Esophagus muscularis mucosa (tissue), 4 donors: ENCODE measurements around the gene NAB1. TPM values are rescaled to one million over a fixed set of nuclear protein-coding genes. Genes with fewer than 3 reads are reported as not detected.

Source experiments
- DNase-seq: peaks from one replicate; pipeline ENCODE4 v3.0.0-alpha.2; 2017; ENCODE audit errors: extremely low spot score
- H3K27ac ChIP-seq, 4 donors: fragments of 200-600 bp; sonication (generic); replicated peaks in 1 of 4; 1 replicate in 3 of 4; 2 replicates in 1 of 4; pipeline ENCODE4 v1.5.1; 2016 to 2019; ENCODE audit warnings: mild to moderate bottlenecking in 1 of 4
- H3K27me3 ChIP-seq, 4 donors: fragments of 200-600 bp; sonication (generic); one replicate each; pipeline versions ENCODE4 v1.5.1 to v1.6.0; 2016 to 2019
- H3K36me3 ChIP-seq, 4 donors: fragments of 200-600 bp; sonication (generic); one replicate each; pipeline ENCODE4 v1.5.1; 2016 to 2019
- H3K4me1 ChIP-seq, 4 donors: fragments of 200-600 bp; sonication (generic); one replicate each; pipeline ENCODE4 v1.5.1; 2016 to 2019
- H3K4me3 ChIP-seq, 4 donors: fragments of 200-600 bp; sonication (generic); 1 replicate in 2 of 4; 2 replicates in 2 of 4; pipeline ENCODE4 v1.5.1; 2016 to 2019; ENCODE audit warnings: mild to moderate bottlenecking in 4 of 4, moderate library complexity in 1 of 4
- H3K9me3 ChIP-seq, 4 donors: fragments of 200-600 bp; sonication (generic); 1 replicate in 3 of 4; 2 replicates in 1 of 4; pipeline ENCODE4 v1.5.1; 2016 to 2019
- CTCF ChIP-seq, 3 experiments: fragments of 200-600 bp in 2 of 3; fragments of 450-650 bp in 1 of 3; sonication (generic) in 2 of 3; IDR thresholded peaks; one replicate each; pipeline ENCODE4 v1.5.1; 2017 to 2019; ENCODE audit warnings: antibody characterized with exemption in 3 of 3, mild to moderate bottlenecking in 2 of 3, moderate library complexity in 1 of 3
- EP300 ChIP-seq: sonication (generic); formaldehyde crosslinking; IDR thresholded peaks from one replicate; pipeline ENCODE4 v1.6.1; 2017; ENCODE audit warnings: antibody characterized with exemption
- POLR2A ChIP-seq: fragments of 450-650 bp; IDR thresholded peaks from one replicate; pipeline ENCODE4 v1.6.1; 2017; ENCODE audit warnings: antibody characterized with exemption, moderate library complexity, mild to moderate bottlenecking, low read depth
- POLR2AphosphoS5 ChIP-seq, 2 donors: sonication (generic); formaldehyde crosslinking; IDR thresholded peaks; one replicate each; pipeline ENCODE4 v1.6.1; 2017; ENCODE audit warnings: antibody characterized with exemption in 2 of 2
- WGBS: methylation state at CpG from one replicate; pipeline ENCODE4 v1.1.5; 2018; 5-methylcytosine and 5-hydroxymethylcytosine counted together
- intact Hi-C: fragments of 100-400 bp; cut with DNase I; formaldehyde crosslinking; loops from one replicate; pipeline ENCODE4 v1.15.1; 2023
- total RNA-seq, 4 donors: library from RNA; depleted of rRNA; stranded (reverse); fragments of >200 nt; gene quantifications; one replicate each; pipeline versions ENCODE4 v1.1.0 to v1.2.1, GENCODE V29; 2016

The NAB1 gene
- total RNA-seq, 4 donors from 2014 or later: 59.8 to 88.5 (median 78.8) TPM

GRCh38 chr2:190648289-190649034, 421 bp upstream of the NAB1 start:
- peak overlapping the region; percentile 73 to 95 (median 86) for H3K4me3 ChIP-seq
- no peaks in the 10 kb centered on the region for H3K27me3 ChIP-seq
- intact Hi-C loops: no loop called here

GRCh38 chr2:190649798-190650390, 1.0 kb downstream of the NAB1 start:
- no peaks in the 10 kb centered on the region for H3K27me3 ChIP-seq
- intact Hi-C loops: no loop called here
- no peaks in the 10 kb centered on the region for H3K9me3 ChIP-seq
- peak overlapping the region; percentile 91 to 96 (median 94) for H3K27ac ChIP-seq
- DNase-seq: no peak
- H3K4me3 ChIP-seq: peak overlapping the region; percentile 73 to 95 (median 86)
- H3K36me3 ChIP-seq: no peaks in the 10 kb centered on the region
- peaks cover 11 to 74% (median 65%) of the 10 kb centered on the region in 4 donors for H3K4me1 ChIP-seq
- no peak for TF ChIP-seq CTCF (IDR thresholded peaks at IDR 0.05)
- no peak for TF ChIP-seq POLR2A
- no peak for TF ChIP-seq EP300
- TF ChIP-seq POLR2AphosphoS5 (IDR thresholded peaks at IDR 0.05): no peak
- under 1% methylated on average over 14 of the region's 15 CpGs for WGBS

More at GRCh38 chr2:190648289-190649034, 421 bp upstream of the NAB1 start:
- no peak for DNase-seq
- Histone ChIP-seq H3K9me3 (no peaks in the 10 kb centered on the region), H3K4me1 (peaks cover 0 to 69% (median 56%) of the 10 kb centered on the region in 4 donors), H3K27ac (peak overlapping the region; percentile 91 to 96 (median 94)), H3K36me3 (no peaks in the 10 kb centered on the region)
- WGBS: under 1% methylated on average over 50 of the region's 78 CpGs
- TF ChIP-seq POLR2A (peak; percentile 18), POLR2AphosphoS5 (IDR thresholded peaks at IDR 0.05) (peak; percentile 65 to 85), CTCF (IDR thresholded peaks at IDR 0.05) (no peak), EP300 (no peak)

- peak overlapping the region in 2 of 4 donors; percentile 91 to 95 for H3K27ac ChIP-seq
- WGBS: 86% methylated on average over 2 of the region's 2 CpGs
- intact Hi-C loops: no loop called here
Measured at GRCh38 chr2:190651413-190651812, 2.5 kb downstream of the NAB1 start.

GRCh38 chr2:190653231-190653630, 4.3 kb downstream of the NAB1 start:
- H3K27ac ChIP-seq: no peak overlapping the region
- DNase-seq: no peak
- no peaks in the 10 kb centered on the region for H3K36me3 ChIP-seq
- WGBS: 75% methylated on average over 1 of the region's 1 CpG
- no peaks in the 10 kb centered on the region for H3K27me3 ChIP-seq
- peaks cover 39 to 80% (median 78%) of the 10 kb centered on the region in 4 donors for H3K4me1 ChIP-seq
- H3K9me3 ChIP-seq: no peaks in the 10 kb centered on the region
- TF ChIP-seq POLR2A: no peak
- TF ChIP-seq POLR2AphosphoS5 (IDR thresholded peaks at IDR 0.05): no peak
- TF ChIP-seq CTCF (IDR thresholded peaks at IDR 0.05): no peak
- TF ChIP-seq EP300: no peak
- H3K4me3 ChIP-seq: no peak overlapping the region
- intact Hi-C loops: no loop called here

More at GRCh38 chr2:190651413-190651812, 2.5 kb downstream of the NAB1 start:
- Histone ChIP-seq H3K4me3 (peak overlapping the region in 1 of 4 donors; percentile 94), H3K36me3 (no peaks in the 10 kb centered on the region), H3K4me1 (peaks cover 23 to 79% (median 69%) of the 10 kb centered on the region in 4 donors), H3K9me3 (no peaks in the 10 kb centered on the region), H3K27me3 (no peaks in the 10 kb centered on the region)
- TF ChIP-seq POLR2A (no peak), EP300 (no peak), POLR2AphosphoS5 (IDR thresholded peaks at IDR 0.05) (no peak), CTCF (IDR thresholded peaks at IDR 0.05) (no peak)
- DNase-seq: no peak
